Omental fat pad (tissue), 4 donors: ENCODE results near the gene LZTR1. TPM values are rescaled to one million over a fixed set of nuclear protein-coding genes. Genes with fewer than 3 reads are reported as not detected.
A peak's percentile ranks its signal among the peaks of the same experiment; 100 is the strongest.
"Not testable (repeated sequence)": the region's sequence is repeated elsewhere in the genome, so short reads cannot be mapped to it uniquely, and the experiment has no call there.

Experiments used
- ATAC-seq: fragments of 150-250 bp; one replicate; pipeline ENCODE4 v1.9.1; 2016; ENCODE audit warnings: mild to moderate bottlenecking, moderate library complexity; ENCODE audit not compliant: low FRiP score
- DNase-seq: peaks from one replicate; pipeline ENCODE4 v3.0.0-alpha.2; 2019; ENCODE audit warnings: low spot score
- total RNA-seq, 4 donors: library from RNA; depleted of rRNA; stranded (reverse); fragments of >200 nt; gene quantifications; one replicate each; pipeline ENCODE4 v1.1.0, GENCODE V29; 2016
- TF ChIP-seq, protein P1 (sequence below), 3 donors: fragments of 450-650 bp; IDR thresholded peaks; one replicate each; pipeline ENCODE4 v1.5.1; 2016 to 2017; ENCODE audit warnings: antibody characterized with exemption in 3 of 3, mild to moderate bottlenecking in 3 of 3, moderate library complexity in 2 of 3

Gene LZTR1
- 10 to 100 TPM; 45.8 to 66.5 (median 56.9) TPM for total RNA-seq

GRCh38 chr22:20981787-20982562 lies at the start of gene LZTR1:
Gene LZTR1, plus strand, starts transcription at chr22:20982297. Its CDS starts 75 bp downstream, at chr22:20982372.
- ATAC-seq, result peak; percentile 89
- TF ChIP-seq, protein P1, sequence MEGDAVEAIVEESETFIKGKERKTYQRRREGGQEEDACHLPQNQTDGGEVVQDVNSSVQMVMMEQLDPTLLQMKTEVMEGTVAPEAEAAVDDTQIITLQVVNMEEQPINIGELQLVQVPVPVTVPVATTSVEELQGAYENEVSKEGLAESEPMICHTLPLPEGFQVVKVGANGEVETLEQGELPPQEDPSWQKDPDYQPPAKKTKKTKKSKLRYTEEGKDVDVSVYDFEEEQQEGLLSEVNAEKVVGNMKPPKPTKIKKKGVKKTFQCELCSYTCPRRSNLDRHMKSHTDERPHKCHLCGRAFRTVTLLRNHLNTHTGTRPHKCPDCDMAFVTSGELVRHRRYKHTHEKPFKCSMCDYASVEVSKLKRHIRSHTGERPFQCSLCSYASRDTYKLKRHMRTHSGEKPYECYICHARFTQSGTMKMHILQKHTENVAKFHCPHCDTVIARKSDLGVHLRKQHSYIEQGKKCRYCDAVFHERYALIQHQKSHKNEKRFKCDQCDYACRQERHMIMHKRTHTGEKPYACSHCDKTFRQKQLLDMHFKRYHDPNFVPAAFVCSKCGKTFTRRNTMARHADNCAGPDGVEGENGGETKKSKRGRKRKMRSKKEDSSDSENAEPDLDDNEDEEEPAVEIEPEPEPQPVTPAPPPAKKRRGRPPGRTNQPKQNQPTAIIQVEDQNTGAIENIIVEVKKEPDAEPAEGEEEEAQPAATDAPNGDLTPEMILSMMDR (IDR thresholded peaks at IDR 0.05), result no peak
- DNase-seq, result peak; percentile 53

DNA sequence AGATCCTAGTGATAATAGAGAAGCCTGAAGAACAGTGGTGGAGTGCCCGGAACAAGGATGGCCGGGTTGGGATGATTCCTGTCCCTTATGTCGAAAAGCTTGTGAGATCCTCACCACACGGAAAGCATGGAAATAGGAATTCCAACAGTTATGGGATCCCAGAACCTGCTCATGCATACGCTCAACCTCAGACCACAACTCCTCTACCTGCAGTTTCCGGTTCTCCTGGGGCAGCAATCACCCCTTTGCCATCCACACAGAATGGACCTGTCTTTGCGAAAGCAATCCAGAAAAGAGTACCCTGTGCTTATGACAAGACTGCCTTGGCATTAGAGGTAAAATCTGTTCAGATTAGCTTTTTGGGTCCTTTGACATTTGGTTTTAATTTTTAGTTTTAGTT lies 48.2 kb upstream of the LZTR1 start:
- ATAC-seq, result no peak
- DNase-seq, result no peak
- TF ChIP-seq, protein P1 (IDR thresholded peaks at IDR 0.05), result no peak

GRCh38 chr22:20935049-20935448 lies 47.0 kb upstream of the LZTR1 start:
- not testable (repeated sequence) for ATAC-seq, DNase-seq

DNA sequence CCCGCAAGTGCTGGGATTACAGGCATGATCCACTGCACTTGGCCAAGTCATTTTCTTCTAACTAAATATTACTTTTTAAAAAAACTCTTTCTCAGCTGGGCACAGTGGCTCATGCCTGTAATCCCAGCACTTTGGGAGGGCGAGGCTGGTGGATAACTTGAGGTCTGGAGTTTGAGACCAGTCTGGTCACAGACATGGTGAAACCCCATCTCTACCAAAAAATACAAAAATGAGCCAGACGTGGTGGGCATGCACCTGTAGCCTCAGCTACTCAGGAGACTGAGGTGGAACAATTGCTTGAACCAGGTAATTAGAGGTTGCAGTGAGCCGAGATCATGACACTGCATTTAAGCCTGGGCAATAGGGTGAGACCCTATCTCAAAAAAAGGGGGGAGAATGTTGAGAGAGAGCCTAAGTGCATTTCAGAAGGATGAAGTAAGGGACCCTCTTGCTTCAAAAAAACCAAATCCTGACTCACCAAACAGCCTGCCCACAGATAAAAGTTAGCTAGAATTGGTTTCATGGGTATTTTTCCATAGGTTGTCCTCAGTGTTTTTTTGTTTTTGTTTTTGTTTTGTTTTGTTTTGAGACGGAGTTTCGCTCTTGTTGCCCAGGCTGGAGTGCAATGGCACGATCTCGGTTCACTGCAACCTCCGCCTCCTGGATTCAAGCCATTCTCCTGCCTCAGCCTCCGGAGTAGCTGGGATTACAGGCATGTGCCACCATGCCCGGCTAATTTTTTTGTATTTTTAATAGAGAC lies 46.1 kb upstream of the LZTR1 start:
- not testable (repeated sequence) for ATAC-seq, DNase-seq

GRCh38 chr22:20937031-20937793 lies 44.9 kb upstream of the LZTR1 start:
- TF ChIP-seq, protein P1 (IDR thresholded peaks at IDR 0.05), result no peak
- ATAC-seq (no peak), DNase-seq (no peak)

DNA sequence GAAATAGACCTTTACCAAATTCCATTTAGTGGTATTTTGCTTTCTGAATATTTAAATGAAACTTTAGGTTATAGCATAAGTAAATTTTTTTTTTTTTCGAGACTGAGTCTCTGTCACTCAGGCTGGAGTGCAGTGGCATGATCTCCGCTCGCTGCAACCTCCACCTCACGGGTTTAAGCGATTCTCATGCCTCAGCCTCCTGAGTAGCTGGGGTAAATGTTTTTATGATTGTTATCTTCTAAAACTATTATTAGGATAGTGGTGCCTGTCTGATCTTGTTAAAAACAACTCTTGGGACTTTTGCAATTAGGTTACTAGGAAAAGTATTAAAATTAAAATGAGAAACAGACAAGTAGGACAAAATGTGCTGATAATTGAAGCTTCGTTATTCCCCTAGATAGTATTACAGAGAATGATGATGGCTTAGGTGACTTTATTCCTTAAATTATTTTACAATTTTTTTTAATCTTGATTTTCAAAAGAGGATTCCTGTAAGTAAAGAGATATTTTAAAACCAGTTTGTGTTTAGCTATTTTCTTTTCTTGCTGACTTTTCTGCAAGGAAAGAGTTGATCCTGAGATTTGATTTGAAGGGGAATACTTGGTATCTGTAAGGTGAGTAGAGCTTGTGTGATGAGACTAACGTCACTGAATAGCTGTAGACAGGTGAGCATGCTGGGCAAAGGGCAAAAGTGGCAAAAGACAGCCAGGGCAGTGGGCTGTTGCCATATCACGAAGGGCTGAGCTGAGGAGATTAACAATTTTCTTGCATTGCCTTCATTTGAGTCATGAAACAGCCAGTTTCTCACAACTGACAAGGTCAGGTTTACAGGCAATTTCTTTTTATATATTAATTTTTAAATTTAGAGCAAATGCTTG lies 44.1 kb upstream of the LZTR1 start:
- TF ChIP-seq, protein P1 (IDR thresholded peaks at IDR 0.05), result no peak
- no peak for DNase-seq
- ATAC-seq, result no peak

GRCh38 chr22:20939457-20940185 lies 42.5 kb upstream of the LZTR1 start:
- ATAC-seq, DNase-seq: not testable (repeated sequence)
